ENCODE results near the gene EXOC6B.

The EXOC6B gene

GRCh38 chr2:72204156-72204785 lies 621.6 kb downstream of the EXOC6B start:
- no peak for DNase-seq

- no peak for DNase-seq
Measured at GRCh38 chr2:72198532-72199241, 627.1 kb downstream of the EXOC6B start.

GRCh38 chr2:72193723-72194122 lies 632.1 kb downstream of the EXOC6B start:
- DNase-seq: no peak

GRCh38 chr2:72191441-72191840 lies 634.4 kb downstream of the EXOC6B start:
- DNase-seq: no peak

- DNase-seq: no peak
Measured at GRCh38 chr2:72185206-72185605, 640.6 kb downstream of the EXOC6B start.

- no peak for DNase-seq
Measured at GRCh38 chr2:72183466-72183865, 642.4 kb downstream of the EXOC6B start.

GRCh38 chr2:72183016-72183415 lies 642.8 kb downstream of the EXOC6B start:
- no peak for DNase-seq

GRCh38 chr2:72182547-72182946 lies 643.3 kb downstream of the EXOC6B start:
- no peak for DNase-seq

- no peak for DNase-seq
Measured at GRCh38 chr2:72181616-72182015, 644.2 kb downstream of the EXOC6B start.

- DNase-seq: no peak
Measured at GRCh38 chr2:72180351-72180750, 645.5 kb downstream of the EXOC6B start.

GRCh38 chr2:72178551-72178950 lies 647.3 kb downstream of the EXOC6B start:
- no peak for DNase-seq

GRCh38 chr2:72176281-72176680 lies 649.6 kb downstream of the EXOC6B start:
- no peak for DNase-seq

GRCh38 chr2:72175636-72176035 lies 650.2 kb downstream of the EXOC6B start:
- no peak for DNase-seq

- DNase-seq: no peak
Measured at GRCh38 chr2:72173640-72174321, 652.1 kb downstream of the EXOC6B start.

GRCh38 chr2:72172478-72172877 lies 653.4 kb downstream of the EXOC6B start:
- DNase-seq: no peak

GRCh38 chr2:72166279-72166678 lies 659.6 kb downstream of the EXOC6B start:
- no peak for DNase-seq

- no peak for DNase-seq
Measured at GRCh38 chr2:72165792-72166191, 660.0 kb downstream of the EXOC6B start.

- no peak for DNase-seq
Measured at GRCh38 chr2:72162574-72162973, 663.3 kb downstream of the EXOC6B start.

- no peak for DNase-seq
Measured at GRCh38 chr2:72159211-72159993, 666.4 kb downstream of the EXOC6B start.

- DNase-seq: no peak
Measured at GRCh38 chr2:72157871-72158771, 667.7 kb downstream of the EXOC6B start.

GRCh38 chr2:72156872-72157271 lies 669.0 kb downstream of the EXOC6B start:
- DNase-seq: no peak

- DNase-seq: no peak
Measured at GRCh38 chr2:72155737-72156136, 670.1 kb downstream of the EXOC6B start.

Data from stimulated activated CD4-positive, alpha-beta T cell treated with anti-CD3 and anti-CD28 coated beads, Interleukin-12 subunit alpha, Interleukin-12 subunit beta, amount 100 ng/mL, for 4 hours (primary cell).